SK-N-MC (cell line): Measurements from ENCODE around the gene PA2G4.

ENCODE experiments used
- DNase-seq: peaks from one replicate; pipeline ENCODE4 v3.0.0-alpha.2; 2011; ENCODE audit warnings: low read depth, low spot score
- H3K27ac ChIP-seq: fragments of 200-600 bp; sonication (generic); 2 replicates; pipeline ENCODE4 v1.5.1; 2016; ENCODE audit warnings: mixed run types
- H3K36me3 ChIP-seq: fragments of 200-600 bp; sonication (generic); 2 replicates; pipeline ENCODE4 v1.6.1; 2017; ENCODE audit warnings: antibody characterized with exemption, low read length, mixed read lengths; ENCODE audit not compliant: insufficient read depth
- H3K4me3 ChIP-seq: fragments of 200-600 bp; sonication (generic); 2 replicates; pipeline ENCODE4 v1.5.1; 2016
- H3K9ac ChIP-seq: fragments of 200-600 bp; sonication (generic); 2 replicates; pipeline ENCODE4 v1.8.0; 2017; ENCODE audit warnings: mixed run types, mixed read lengths; ENCODE audit not compliant: insufficient read length
- H3K9me3 ChIP-seq: fragments of 200-600 bp; sonication (generic); 2 replicates; pipeline ENCODE4 v1.6.1; 2017; ENCODE audit warnings: low read depth, mild to moderate bottlenecking, antibody characterized with exemption, low read length, moderate library complexity, mixed read lengths
- EZH2 ChIP-seq: fragments of 200-600 bp; sonication (generic); IDR thresholded peaks from one replicate; pipeline ENCODE4 v1.6.1; 2017; ENCODE audit warnings: antibody characterized with exemption
- FOXP2 ChIP-seq: optimal IDR thresholded peaks from 2 replicates; pipeline ENCODE3; 2011; ENCODE audit warnings: mild to moderate bottlenecking, moderate library complexity; ENCODE audit not compliant: insufficient read depth; ENCODE audit errors: extremely low read length, control extremely low read depth
- POLR2AphosphoS5 ChIP-seq: IDR thresholded peaks from 2 replicates; pipeline ENCODE4 v1.6.1; 2012; ENCODE audit warnings: mild to moderate bottlenecking, low read depth, low read length, borderline replicate concordance

The PA2G4 gene

DNA sequence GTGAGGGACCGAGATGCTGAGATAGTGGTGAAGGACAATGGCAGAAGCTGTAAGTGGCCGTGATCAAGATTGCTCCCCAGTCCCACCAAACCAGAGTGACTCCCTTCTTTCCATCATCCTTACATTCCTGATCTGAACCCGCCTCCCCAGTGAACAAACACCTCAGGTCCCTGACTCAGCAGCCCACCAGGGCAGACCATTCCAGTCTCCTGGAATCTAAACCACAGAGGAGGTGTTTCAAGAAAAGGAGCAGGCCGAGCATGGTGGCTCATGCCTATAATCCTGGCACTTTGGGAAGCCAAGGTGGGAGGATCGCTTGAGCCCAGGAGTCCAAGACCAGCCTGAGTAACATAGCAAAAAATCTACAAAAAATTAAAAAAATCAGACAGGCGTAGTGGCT lies 17.8 kb upstream of the PA2G4 start:
- Histone ChIP-seq H3K27ac (no peak overlapping the region), H3K36me3 (no peaks in the 10 kb centered on the region), H3K9me3 (no peaks in the 10 kb centered on the region), H3K9ac (no peak overlapping the region), H3K4me3 (no peak overlapping the region)
- DNase-seq: no peak
- TF ChIP-seq FOXP2 (no peak), POLR2AphosphoS5 (no peak), EZH2 (no peak)

DNA sequence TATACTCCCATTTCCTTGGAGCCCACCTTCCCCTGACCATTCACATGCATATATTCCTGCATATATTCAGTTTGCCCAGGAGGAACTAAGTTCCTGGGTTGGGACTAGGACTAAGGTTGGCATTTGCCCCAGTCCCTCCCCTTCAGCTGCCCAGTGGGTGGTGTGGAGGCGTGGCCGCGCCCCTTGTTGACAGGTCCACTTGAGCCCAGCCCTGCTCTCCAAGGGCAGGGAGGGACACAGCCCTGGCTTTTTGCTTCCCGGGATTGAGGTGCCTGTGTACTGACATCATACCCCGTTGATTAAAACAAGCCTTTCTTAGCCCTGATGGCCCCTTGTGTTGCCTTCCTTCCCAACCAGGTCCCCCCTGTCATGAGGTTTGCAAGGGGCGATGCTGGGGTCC lies 17.1 kb upstream of the PA2G4 start:
- Histone ChIP-seq H3K36me3 (no peaks in the 10 kb centered on the region), H3K4me3 (no peak overlapping the region), H3K9me3 (no peaks in the 10 kb centered on the region), H3K9ac (no peak overlapping the region), H3K27ac (no peak overlapping the region)
- TF ChIP-seq EZH2 (no peak), FOXP2 (no peak), POLR2AphosphoS5 (no peak)
- no peak for DNase-seq

DNA sequence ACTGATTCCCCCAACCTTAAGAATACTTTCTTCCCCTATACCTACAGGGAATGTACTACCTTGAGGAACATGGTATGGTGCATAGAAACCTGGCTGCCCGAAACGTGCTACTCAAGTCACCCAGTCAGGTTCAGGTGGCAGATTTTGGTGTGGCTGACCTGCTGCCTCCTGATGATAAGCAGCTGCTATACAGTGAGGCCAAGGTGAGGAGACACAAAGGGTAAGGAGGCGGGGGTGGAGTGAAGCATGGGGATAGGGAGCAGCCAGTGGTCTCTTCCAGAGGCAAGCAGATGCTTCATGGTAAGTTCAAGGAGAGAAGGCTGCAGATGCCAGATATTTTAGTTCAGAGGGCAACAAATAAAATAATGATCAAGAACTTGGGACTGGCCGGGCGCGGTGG lies 6.6 kb upstream of the PA2G4 start:
- H3K36me3 ChIP-seq: no peaks in the 10 kb centered on the region
- TF ChIP-seq FOXP2 (no peak), POLR2AphosphoS5 (no peak), EZH2 (no peak)
- DNase-seq: no peak

DNA sequence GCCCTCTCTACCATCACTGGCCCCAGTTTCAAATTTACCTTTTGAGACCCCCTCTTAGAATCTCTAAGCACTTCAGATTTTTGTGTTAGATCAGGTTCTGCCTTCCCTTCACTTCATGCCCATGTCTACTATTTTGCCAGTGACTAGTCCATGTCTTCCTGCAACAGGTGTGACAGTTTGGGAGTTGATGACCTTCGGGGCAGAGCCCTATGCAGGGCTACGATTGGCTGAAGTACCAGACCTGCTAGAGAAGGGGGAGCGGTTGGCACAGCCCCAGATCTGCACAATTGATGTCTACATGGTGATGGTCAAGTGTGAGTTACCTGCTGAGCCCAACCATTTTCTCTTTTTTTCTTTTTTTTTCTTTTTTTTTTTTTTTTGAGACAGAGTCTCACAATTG lies 5.8 kb upstream of the PA2G4 start:
- no peak for TF ChIP-seq POLR2AphosphoS5
- TF ChIP-seq EZH2: no peak
- TF ChIP-seq FOXP2: no peak
- DNase-seq: no peak
- Histone ChIP-seq H3K4me3 (no peak overlapping the region), H3K9ac (no peak overlapping the region), H3K36me3 (no peaks in the 10 kb centered on the region), H3K9me3 (no peaks in the 10 kb centered on the region), H3K27ac (no peak overlapping the region)

More for the DNA sequence above, 6.6 kb upstream of the PA2G4 start:
- H3K9ac ChIP-seq: no peak overlapping the region
- H3K27ac ChIP-seq: no peak overlapping the region
- no peak overlapping the region for H3K4me3 ChIP-seq
- no peaks in the 10 kb centered on the region for H3K9me3 ChIP-seq

DNA sequence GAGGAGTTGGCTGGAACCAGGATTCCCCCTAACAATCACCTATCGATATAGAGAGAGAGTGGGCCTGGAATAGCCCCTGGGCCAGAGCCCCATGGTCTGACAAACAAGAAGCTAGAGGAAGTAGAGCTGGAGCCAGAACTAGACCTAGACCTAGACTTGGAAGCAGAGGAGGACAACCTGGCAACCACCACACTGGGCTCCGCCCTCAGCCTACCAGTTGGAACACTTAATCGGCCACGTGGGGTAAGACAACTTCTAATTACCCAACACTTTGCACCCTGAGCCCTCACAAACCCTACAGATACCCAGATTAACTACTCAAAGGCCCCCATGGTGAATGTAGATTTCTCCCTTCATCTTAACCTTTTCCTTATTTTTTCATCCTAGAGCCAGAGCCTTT lies 4.6 kb upstream of the PA2G4 start:
- TF ChIP-seq FOXP2: no peak
- no peak for TF ChIP-seq POLR2AphosphoS5
- no peak for TF ChIP-seq EZH2
- Histone ChIP-seq H3K9ac (no peak overlapping the region), H3K36me3 (no peaks in the 10 kb centered on the region), H3K9me3 (no peaks in the 10 kb centered on the region), H3K27ac (no peak overlapping the region), H3K4me3 (no peak overlapping the region)
- DNase-seq: no peak

DNA sequence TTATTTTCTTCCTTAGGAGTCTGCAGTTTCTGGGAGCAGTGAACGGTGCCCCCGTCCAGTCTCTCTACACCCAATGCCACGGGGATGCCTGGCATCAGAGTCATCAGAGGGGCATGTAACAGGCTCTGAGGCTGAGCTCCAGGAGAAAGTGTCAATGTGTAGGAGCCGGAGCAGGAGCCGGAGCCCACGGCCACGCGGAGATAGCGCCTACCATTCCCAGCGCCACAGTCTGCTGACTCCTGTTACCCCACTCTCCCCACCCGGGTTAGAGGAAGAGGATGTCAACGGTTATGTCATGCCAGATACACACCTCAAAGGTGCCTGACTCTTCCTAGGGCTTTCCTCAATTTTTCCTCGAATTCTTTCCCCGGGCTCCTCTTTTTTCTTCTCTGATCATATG lies 3.3 kb upstream of the PA2G4 start:
- DNase-seq: no peak
- Histone ChIP-seq H3K9me3 (no peaks in the 10 kb centered on the region), H3K36me3 (peaks cover 2% of the 10 kb centered on the region), H3K4me3 (no peak overlapping the region), H3K27ac (no peak overlapping the region), H3K9ac (no peak overlapping the region)
- no peak for TF ChIP-seq FOXP2
- no peak for TF ChIP-seq POLR2AphosphoS5
- no peak for TF ChIP-seq EZH2

DNA sequence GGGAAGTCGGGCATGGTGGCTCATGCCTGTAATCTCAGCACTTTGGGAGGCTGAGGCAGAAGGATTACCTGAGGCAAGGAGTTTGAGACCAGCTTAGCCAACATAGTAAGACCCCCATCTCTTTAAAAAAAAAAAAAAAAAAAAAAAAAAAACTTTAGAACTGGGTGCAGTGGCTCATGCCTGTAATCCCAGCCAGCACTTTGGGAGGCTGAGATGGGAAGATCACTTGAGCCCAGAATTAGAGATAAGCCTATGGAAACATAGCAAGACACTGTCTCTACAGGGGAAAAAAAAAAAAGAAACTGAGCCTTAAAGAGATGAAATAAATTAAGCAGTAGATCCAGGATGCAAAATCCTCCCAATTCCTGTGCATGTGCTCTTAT lies 1.7 kb upstream of the PA2G4 start:
- H3K27ac ChIP-seq: no peak overlapping the region
- no peak for DNase-seq
- peaks cover 18% of the 10 kb centered on the region for H3K36me3 ChIP-seq
- no peak overlapping the region for H3K9ac ChIP-seq
- no peaks in the 10 kb centered on the region for H3K9me3 ChIP-seq
- TF ChIP-seq FOXP2: no peak
- TF ChIP-seq EZH2: no peak
- TF ChIP-seq POLR2AphosphoS5: no peak
- H3K4me3 ChIP-seq: no peak overlapping the region

DNA sequence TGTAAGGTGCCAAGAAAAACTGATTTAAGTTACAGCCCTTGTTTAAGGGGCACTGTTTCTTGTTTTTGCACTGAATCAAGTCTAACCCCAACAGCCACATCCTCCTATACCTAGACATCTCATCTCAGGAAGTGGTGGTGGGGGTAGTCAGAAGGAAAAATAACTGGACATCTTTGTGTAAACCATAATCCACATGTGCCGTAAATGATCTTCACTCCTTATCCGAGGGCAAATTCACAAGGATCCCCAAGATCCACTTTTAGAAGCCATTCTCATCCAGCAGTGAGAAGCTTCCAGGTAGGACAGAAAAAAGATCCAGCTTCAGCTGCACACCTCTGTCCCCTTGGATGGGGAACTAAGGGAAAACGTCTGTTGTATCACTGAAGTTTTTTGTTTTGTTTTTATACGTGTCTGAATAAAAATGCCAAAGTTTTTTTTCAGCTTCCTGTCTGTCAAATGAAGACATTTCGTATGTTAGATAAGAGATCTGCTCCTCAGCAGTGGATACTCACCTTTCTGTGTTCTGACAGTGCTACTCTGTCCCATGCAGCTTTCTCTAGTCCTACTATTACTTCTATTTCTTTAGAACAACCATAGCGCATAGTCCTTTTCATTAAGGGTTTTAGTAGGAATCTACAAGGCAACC lies 1.2 kb upstream of the PA2G4 start:
- no peak for DNase-seq
- TF ChIP-seq FOXP2: no peak
- no peak for TF ChIP-seq EZH2
- TF ChIP-seq POLR2AphosphoS5: no peak
- Histone ChIP-seq H3K36me3 (peaks cover 23% of the 10 kb centered on the region), H3K9me3 (no peaks in the 10 kb centered on the region), H3K9ac (peak overlapping the region; percentile 98), H3K4me3 (peak overlapping the region; percentile 93), H3K27ac (peak overlapping the region; percentile 39; the same call in 1 of the 2 replicates)

DNA sequence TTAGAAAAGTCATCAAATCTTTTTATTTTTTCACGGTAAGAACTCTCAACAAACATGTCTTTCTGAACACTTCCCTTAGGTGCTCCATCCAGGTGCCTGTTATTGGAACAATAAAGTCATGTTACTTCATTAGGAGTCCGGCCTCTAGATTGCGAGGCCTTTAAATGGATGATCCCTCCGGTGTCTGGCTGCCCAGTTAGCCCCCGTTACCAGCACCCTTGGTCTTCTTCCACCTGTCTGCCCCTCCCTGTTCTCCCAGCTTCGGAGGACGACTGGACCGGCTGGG lies 593 bp upstream of the PA2G4 start:
- DNase-seq: no peak
- Histone ChIP-seq H3K9ac (peak overlapping the region; percentile 98), H3K27ac (peak overlapping the region; percentile 39; the same call in 1 of the 2 replicates), H3K9me3 (no peaks in the 10 kb centered on the region), H3K4me3 (peak overlapping the region; percentile 93), H3K36me3 (peaks cover 29% of the 10 kb centered on the region)
- TF ChIP-seq POLR2AphosphoS5 (no peak), EZH2 (no peak), FOXP2 (no peak)
